IMR-90 (cell line): Measurements from ENCODE around the gene ODF2. TPM values are rescaled to one million over a fixed set of nuclear protein-coding genes. Genes with fewer than 3 reads are reported as not detected.

Experiments
- ATAC-seq: fragments of 200-7000 bp; cut with Tn5 transposase; 2 replicates; pipeline ENCODE4 v1.9.1; 2020; ENCODE audit warnings: low read depth, mild to moderate bottlenecking, moderate library complexity
- BruUV-seq: library from RNA; stranded (reverse); fragments of 400-500 nt; replicated peaks from 2 replicates; lab custom pipeline; 2021; lab: Mats Ljungman, UMichigan
- CTCF ChIA-PET: fragments of 300-600 bp; formaldehyde crosslinking; extraction: SDS; loops from one replicate; lab custom pipeline; 2021; ENCODE audit warnings: antibody characterized with exemption; lab: Yijun Ruan, JAX
- POLR2A ChIA-PET: fragments of 300-600 bp; sonication (Branson Sonifier 250); formaldehyde crosslinking; loops from one replicate; lab custom pipeline; 2022; ENCODE audit warnings: antibody characterized with exemption; ENCODE audit not compliant: unreplicated experiment; lab: Charles Lee
- DNase-seq: peaks from one replicate; pipeline ENCODE4 v3.0.0; 2013
- H2AFZ ChIP-seq: replicated peaks from 2 replicates; pipeline ENCODE3; 2013; ENCODE audit warnings: low read length, mild to moderate bottlenecking; ENCODE audit not compliant: poor library complexity
- H2AK5ac ChIP-seq: 2 replicates; pipeline ENCODE4 v1.6.1; 2013; ENCODE audit warnings: low read depth, low read length, inconsistent platforms
- H2AK9ac ChIP-seq: replicated peaks from 2 replicates; pipeline ENCODE3; 2013; ENCODE audit warnings: mild to moderate bottlenecking, low read depth, low read length, moderate library complexity; ENCODE audit not compliant: poor library complexity
- H2BK120ac ChIP-seq: 2 replicates; pipeline ENCODE4 v1.6.1; 2013; ENCODE audit warnings: low read depth, low read length, inconsistent platforms
- H2BK15ac ChIP-seq: 3 replicates; pipeline ENCODE4 v1.6.1; 2013; ENCODE audit warnings: low read depth, low read length, inconsistent platforms
- H2BK20ac ChIP-seq: 2 replicates; pipeline ENCODE4 v1.6.1; 2013; ENCODE audit warnings: low read depth, mild to moderate bottlenecking, inconsistent platforms, low read length, moderate library complexity
- H2BK5ac ChIP-seq: 2 replicates; pipeline ENCODE4 v1.6.1; 2013; ENCODE audit warnings: mild to moderate bottlenecking, low read depth, low read length, inconsistent platforms; ENCODE audit not compliant: poor library complexity, severe bottlenecking
- H3K14ac ChIP-seq: replicated peaks from 2 replicates; pipeline ENCODE4 v1.6.1; 2013; ENCODE audit warnings: low read depth, low read length, inconsistent platforms
- H3K18ac ChIP-seq: 2 replicates; pipeline ENCODE4 v1.6.1; 2013; ENCODE audit warnings: low read depth, low read length, control low read depth
- H3K23ac ChIP-seq: 2 replicates; pipeline ENCODE4 v1.6.1; 2013; ENCODE audit warnings: low read depth, low read length, inconsistent platforms
- H3K27ac ChIP-seq: 2 replicates; pipeline ENCODE4 v1.5.1; 2013; ENCODE audit warnings: mild to moderate bottlenecking, control low read depth, low read length; ENCODE audit not compliant: insufficient read depth
- H3K27me3 ChIP-seq: 2 replicates; pipeline ENCODE4 v1.6.1; 2013; ENCODE audit warnings: low read length; ENCODE audit not compliant: control insufficient read depth, insufficient read depth
- H3K36me3 ChIP-seq: 2 replicates; pipeline ENCODE4 v1.6.1; 2013; ENCODE audit warnings: low read length, mixed read lengths; ENCODE audit not compliant: control insufficient read depth, insufficient read depth
- H3K4ac ChIP-seq: 2 replicates; pipeline ENCODE4 v1.6.1; 2013; ENCODE audit warnings: low read depth, low read length, inconsistent platforms
- H3K4me1 ChIP-seq: 2 replicates; pipeline ENCODE4 v1.6.1; 2013; ENCODE audit warnings: low read length, mixed read lengths; ENCODE audit not compliant: control insufficient read depth, insufficient read depth
- H3K4me2 ChIP-seq: 2 replicates; pipeline ENCODE4 v1.6.1; 2013; ENCODE audit warnings: low read depth, mild to moderate bottlenecking, control low read depth, low read length, moderate library complexity
- H3K4me3 ChIP-seq: 2 replicates; pipeline ENCODE4 v1.5.1; 2013; ENCODE audit warnings: low read depth, mild to moderate bottlenecking, control low read depth, low read length, moderate library complexity; ENCODE audit not compliant: insufficient read depth
- H3K56ac ChIP-seq: 2 replicates; pipeline ENCODE4 v1.6.1; 2013; ENCODE audit warnings: low read length, inconsistent platforms; ENCODE audit not compliant: insufficient read depth; ENCODE audit errors: extremely low read depth
- H3K79me1 ChIP-seq, 2 experiments: 2 replicates each; pipeline ENCODE4 v1.6.1; 2013; ENCODE audit warnings: low read length in 2 of 2, inconsistent platforms in 1 of 2, low read depth in 1 of 2
- H3K9ac ChIP-seq: 2 replicates; pipeline ENCODE4 v1.6.1; 2013; ENCODE audit warnings: low read depth, low read length, control low read depth
- H3K9me1 ChIP-seq: 2 replicates; pipeline ENCODE4 v1.6.1; 2013; ENCODE audit warnings: low read length, inconsistent platforms; ENCODE audit not compliant: insufficient read depth
- H3K9me3 ChIP-seq: 2 replicates; pipeline ENCODE4 v1.6.1; 2013; ENCODE audit warnings: low read length; ENCODE audit not compliant: control insufficient read depth, insufficient read depth
- H4K20me1 ChIP-seq: 2 replicates; pipeline ENCODE4 v1.6.1; 2013; ENCODE audit warnings: low read length, inconsistent platforms; ENCODE audit not compliant: insufficient read depth
- H4K5ac ChIP-seq: 2 replicates; pipeline ENCODE4 v1.6.1; 2013; ENCODE audit warnings: mild to moderate bottlenecking, low read depth, low read length, control low read depth
- H4K8ac ChIP-seq, 2 experiments: 2 replicates each; pipeline ENCODE4 v1.6.1; 2013; ENCODE audit warnings: low read depth in 2 of 2, low read length in 2 of 2, control low read depth in 1 of 2, inconsistent platforms in 1 of 2
- H4K91ac ChIP-seq: 2 replicates; pipeline ENCODE4 v1.6.1; 2013; ENCODE audit warnings: low read depth, low read length, inconsistent platforms; ENCODE audit not compliant: insufficient read depth
- BHLHE40 ChIP-seq: fragments of 150-350 bp; IDR thresholded peaks from 2 replicates; pipeline ENCODE4 v1.6.1; 2016; ENCODE audit warnings: mild to moderate bottlenecking, low read depth, low read length
- CEBPB ChIP-seq: IDR thresholded peaks from 2 replicates; pipeline ENCODE4 v1.6.1; 2012; ENCODE audit warnings: low read depth, low read length, improper control_type of control experiment
- CHD1 ChIP-seq: IDR thresholded peaks from 2 replicates; pipeline ENCODE4 v1.6.1; 2012; ENCODE audit warnings: low read depth, low read length, improper control_type of control experiment
- CTCF ChIP-seq: conservative IDR thresholded peaks from 2 replicates; pipeline ENCODE4 v1.5.1; 2012; ENCODE audit warnings: mild to moderate bottlenecking, low read depth, low read length, improper control_type of control experiment
- ELK1 ChIP-seq: fragments of 150-350 bp; IDR thresholded peaks from 2 replicates; pipeline ENCODE4 v1.6.1; 2016; ENCODE audit warnings: low read depth, mild to moderate bottlenecking, low read length, moderate library complexity, borderline replicate concordance
- FOS ChIP-seq: fragments of 150-350 bp; IDR thresholded peaks from 2 replicates; pipeline ENCODE4 v1.6.1; 2016; ENCODE audit warnings: low read depth, low read length
- MAFK ChIP-seq: IDR thresholded peaks from 2 replicates; pipeline ENCODE4 v1.6.1; 2012; ENCODE audit warnings: low read depth, low read length, improper control_type of control experiment
- MAZ ChIP-seq: IDR thresholded peaks from 2 replicates; pipeline ENCODE4 v1.6.1; 2012; ENCODE audit warnings: low read depth, mild to moderate bottlenecking, low read length, improper control_type of control experiment, moderate library complexity, borderline replicate concordance
- MXI1 ChIP-seq: IDR thresholded peaks from 2 replicates; pipeline ENCODE4 v1.6.1; 2012; ENCODE audit warnings: low read depth, mild to moderate bottlenecking, low read length, moderate library complexity, borderline replicate concordance
- NFE2L2 ChIP-seq: fragments of 150-350 bp; IDR thresholded peaks from 2 replicates; pipeline ENCODE4 v1.6.1; 2016; ENCODE audit warnings: low read depth, mild to moderate bottlenecking, low read length
- POLR2A ChIP-seq: IDR thresholded peaks from 2 replicates; pipeline ENCODE4 v1.6.1; 2012; ENCODE audit warnings: mild to moderate bottlenecking, low read depth, low read length
- RAD21 ChIP-seq: IDR thresholded peaks from 2 replicates; pipeline ENCODE4 v1.6.1; 2012; ENCODE audit warnings: low read length, improper control_type of control experiment
- RCOR1 ChIP-seq: IDR thresholded peaks from 2 replicates; pipeline ENCODE4 v1.6.1; 2012; ENCODE audit warnings: mild to moderate bottlenecking, low read length, improper control_type of control experiment; ENCODE audit not compliant: insufficient replicate concordance
- RFX5 ChIP-seq: IDR thresholded peaks from 2 replicates; pipeline ENCODE4 v1.8.0; 2012; ENCODE audit warnings: low read depth, mild to moderate bottlenecking, low read length, moderate library complexity
- WGBS, 2 experiments: methylation state at CpG; one replicate each; pipeline versions ENCODE4 v1.1.5 to v1.1.7; 2013; ENCODE audit warnings: missing lambda C conversion rate in 2 of 2; ENCODE audit not compliant: insufficient read length in 1 of 2; ENCODE audit errors: extremely low coverage in 2 of 2; 5-methylcytosine and 5-hydroxymethylcytosine counted together
- dilution Hi-C: fragments of 300-500 bp; cut with HindIII; formaldehyde crosslinking; loops from one replicate; pipeline ENCODE4 v1.14.3; 2018; ENCODE audit warnings: low sequenced_read_pairs; ENCODE audit not compliant: unreplicated experiment
- in situ Hi-C: fragments of 300-500 bp; cut with MboI; formaldehyde crosslinking; loops from 3 replicates; pipeline ENCODE4 v1.14.3; 2019; ENCODE audit warnings: low sequenced_read_pairs, inconsistent platforms, mixed read lengths
- intact Hi-C: fragments of 100-400 bp; cut with micrococcal nuclease; formaldehyde crosslinking; loops from 2 replicates; pipeline ENCODE4 v1.10.0; 2022
- polyA plus RNA-seq, 3 experiments: library from polyadenylated mRNA; depleted of rRNA; stranded (reverse); fragments of >200 nt; gene quantifications; 2 replicates each; pipeline ENCODE4 v1.2.3, GENCODE V29; 2012; ENCODE audit warnings: low replicate concordance in 1 of 3
- total RNA-seq: library from RNA; depleted of rRNA; stranded (reverse); fragments of >200 nt; gene quantifications from 2 replicates; pipeline ENCODE4 v1.2.3, GENCODE V29; 2012
- TF ChIP-seq, protein P1 (sequence below): fragments of 150-350 bp; IDR thresholded peaks from 2 replicates; pipeline ENCODE4 v1.6.1; 2017; ENCODE audit warnings: mild to moderate bottlenecking, antibody characterized with exemption, low read length, low read depth

ODF2 gene
- total and polyA plus RNA-seq, 2 of the 4 experiments (the other 2 are of a cell fraction), result 40.2 to 46.4 TPM

DNA sequence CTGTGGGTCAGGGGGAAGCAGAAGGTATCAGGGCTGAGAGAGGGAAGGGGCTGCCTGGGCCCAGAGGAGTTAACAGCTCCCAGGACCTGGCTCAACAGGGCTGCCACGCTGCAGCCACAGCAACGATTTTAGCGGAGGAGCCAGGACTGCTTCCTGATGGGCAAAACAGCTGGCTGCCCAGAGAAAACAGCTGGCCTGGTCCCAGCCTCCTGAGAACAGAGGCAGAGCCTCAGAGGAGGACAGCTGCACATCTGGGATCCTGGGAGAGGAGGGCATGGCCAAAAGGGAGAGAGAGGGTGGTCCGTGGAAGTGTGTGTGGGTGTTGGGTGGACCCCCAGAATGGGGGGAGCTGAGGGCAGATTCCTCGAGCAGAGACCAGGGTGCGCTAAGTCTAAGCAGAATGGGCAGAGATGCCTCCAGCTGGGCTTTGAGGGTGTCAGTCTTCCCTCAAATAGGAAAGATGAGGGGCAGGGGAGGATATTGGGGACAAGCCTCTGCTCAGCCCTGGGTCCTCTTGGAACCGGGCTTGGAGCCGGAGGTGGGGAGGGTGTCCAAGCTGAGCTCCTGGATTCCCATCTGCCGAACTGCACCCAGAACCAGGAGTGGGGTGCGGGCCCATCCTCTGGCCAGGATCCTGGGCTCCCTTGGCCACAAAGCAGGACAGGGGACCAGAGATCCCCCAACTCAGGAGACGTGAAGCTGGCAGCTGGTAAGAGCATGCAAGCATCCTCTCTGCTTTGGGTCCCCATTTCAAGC lies 44.3 kb upstream of the ODF2 start:
- intact Hi-C loops, result loop anchor here (1.0 to 2.0 kb wide), 2 partner anchors 49 to 117 kb away; no protein-coding TSS in a partner anchor
- Histone ChIP-seq H3K4me1 (peaks cover 6% of the 10 kb centered on the region), H3K23ac (no peak overlapping the region), H3K9ac (no peak overlapping the region), H3K4me3 (no peak overlapping the region), H3K4me2 (no peak overlapping the region), H2AK5ac (no peak overlapping the region), H2BK120ac (no peak overlapping the region), H4K8ac (no peak overlapping the region), H3K79me1 (no peaks in the 10 kb centered on the region), H3K27ac (no peak overlapping the region), H3K9me3 (no peaks in the 10 kb centered on the region), H3K27me3 (peaks cover 24% of the 10 kb centered on the region), H2BK5ac (no peak overlapping the region), H4K5ac (no peak overlapping the region), H2AK9ac (no peak overlapping the region), H3K56ac (no peak overlapping the region), H3K4ac (no peak overlapping the region), H2BK15ac (no peak overlapping the region), H2AFZ (no peak overlapping the region), H3K36me3 (no peaks in the 10 kb centered on the region), H3K18ac (no peak overlapping the region), H2BK20ac (no peak overlapping the region), H4K91ac (no peak overlapping the region), H3K9me1 (peaks cover 4% of the 10 kb centered on the region; the same call in 1 of the 2 replicates), H4K20me1 (no peaks in the 10 kb centered on the region), H3K14ac (no peak overlapping the region)
- DNase-seq (no peak), ATAC-seq (no peak)
- no TSS peak for BruUV-seq
- in situ Hi-C loops, result no loop called here
- 48% methylated on average over 7 of the region's 11 CpGs; no CpG with 5 or more reads in 1 of the 2 experiments for WGBS, 2 experiments
- dilution Hi-C loops, result no loop called here
- TF ChIP-seq RFX5, result no peak
- no peak for TF ChIP-seq CEBPB
- TF ChIP-seq POLR2A, result no peak
- no peak for TF ChIP-seq MAFK
- TF ChIP-seq NFE2L2, result no peak
- TF ChIP-seq RAD21, result no peak
- no peak for TF ChIP-seq ELK1
- no peak for TF ChIP-seq CHD1
- TF ChIP-seq MXI1, result no peak
- TF ChIP-seq RCOR1, result no peak
- TF ChIP-seq, protein P1, sequence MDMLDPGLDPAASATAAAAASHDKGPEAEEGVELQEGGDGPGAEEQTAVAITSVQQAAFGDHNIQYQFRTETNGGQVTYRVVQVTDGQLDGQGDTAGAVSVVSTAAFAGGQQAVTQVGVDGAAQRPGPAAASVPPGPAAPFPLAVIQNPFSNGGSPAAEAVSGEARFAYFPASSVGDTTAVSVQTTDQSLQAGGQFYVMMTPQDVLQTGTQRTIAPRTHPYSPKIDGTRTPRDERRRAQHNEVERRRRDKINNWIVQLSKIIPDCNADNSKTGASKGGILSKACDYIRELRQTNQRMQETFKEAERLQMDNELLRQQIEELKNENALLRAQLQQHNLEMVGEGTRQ, result no peak
- TF ChIP-seq MAZ, result no peak
- no peak for TF ChIP-seq BHLHE40
- TF ChIP-seq FOS, result no peak
- no peak for TF ChIP-seq CTCF
- ChIA-PET POLR2A (no interaction called here), CTCF (interaction anchor here (1.3 to 1.9 kb wide), 2 partner anchors 8 to 50 kb away, joined by 5 to 7 read pairs; partner anchors contain the start of gene CERCAM)
